GM19468 (cell line): ENCODE data around the gene DISP2.

Source experiments
- ATAC-seq: cut with Tn5 transposase; IDR thresholded peaks from one replicate; pipeline ENCODE4 v1.9.1; 2021; ENCODE audit warnings: mild to moderate bottlenecking, moderate library complexity, moderate number of reproducible peaks; ENCODE audit not compliant: unreplicated experiment; ENCODE audit errors: extremely low read depth

The DISP2 gene

DNA sequence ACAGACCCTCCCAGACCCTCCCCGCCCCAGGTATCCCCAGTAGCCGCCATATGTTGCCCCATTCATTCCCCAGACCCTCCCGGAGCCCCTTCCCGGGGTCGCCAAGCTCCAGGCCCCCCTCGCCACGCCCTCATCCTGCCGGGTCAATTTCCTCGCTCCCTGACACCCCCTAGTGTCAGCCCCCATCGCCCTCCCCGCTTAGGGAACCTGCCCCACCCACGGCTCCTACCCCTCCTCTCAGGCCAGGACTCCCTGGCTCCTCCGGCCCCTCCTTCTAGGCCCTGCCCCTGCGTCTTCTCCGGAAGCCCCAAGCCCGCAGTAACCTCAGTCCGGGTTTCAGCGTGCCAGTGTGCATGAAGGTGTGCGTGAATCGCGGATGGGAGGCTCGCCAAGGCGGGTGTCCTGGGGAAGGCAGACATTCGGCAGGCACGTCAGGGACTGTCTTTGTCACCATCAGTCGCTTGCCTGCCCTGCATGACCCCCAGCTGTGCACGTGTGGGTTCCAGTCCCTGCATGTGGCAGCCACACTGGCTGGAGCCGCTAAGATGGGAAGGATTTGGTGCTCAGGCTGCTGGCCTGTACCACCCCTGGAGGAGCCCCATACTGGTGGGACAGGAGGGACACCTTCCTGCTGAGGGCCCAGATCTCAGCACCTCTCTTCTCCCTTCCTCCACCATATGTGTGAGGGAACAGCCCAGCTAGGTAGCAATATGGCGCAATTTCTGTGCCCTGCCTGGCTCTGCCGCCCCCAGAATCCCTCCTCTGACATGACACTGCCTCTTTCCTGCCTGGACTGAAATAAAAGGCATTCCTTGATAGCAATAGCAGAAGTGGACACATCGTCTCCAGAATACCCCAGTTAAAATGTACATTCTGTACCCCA is 693 bp downstream of the DISP2 start:
- no peak for ATAC-seq

- ATAC-seq, result no peak
Measured at GRCh38 chr15:40360015-40360414, 2.0 kb downstream of the DISP2 start.

DNA sequence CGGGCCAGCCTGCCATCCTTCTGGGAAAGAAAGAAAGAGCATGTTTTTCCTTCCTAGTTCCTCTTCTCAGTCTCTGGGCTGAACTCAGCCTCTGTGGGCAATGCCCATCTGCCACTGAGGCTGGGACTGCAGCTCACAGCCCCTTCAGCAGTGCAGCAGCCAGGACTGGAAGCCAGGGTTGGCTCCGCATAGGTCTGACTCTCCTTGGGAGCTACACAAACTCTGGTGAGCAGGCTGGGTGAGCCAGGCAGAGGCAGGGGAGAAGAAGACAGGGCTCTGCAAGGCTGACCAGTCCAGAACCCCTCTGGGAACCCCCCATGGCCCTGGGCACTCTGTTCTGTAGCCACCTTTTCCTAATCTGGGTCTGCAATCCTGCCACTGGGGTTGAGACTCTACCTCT is 3.6 kb downstream of the DISP2 start:
- ATAC-seq, result no peak

DNA sequence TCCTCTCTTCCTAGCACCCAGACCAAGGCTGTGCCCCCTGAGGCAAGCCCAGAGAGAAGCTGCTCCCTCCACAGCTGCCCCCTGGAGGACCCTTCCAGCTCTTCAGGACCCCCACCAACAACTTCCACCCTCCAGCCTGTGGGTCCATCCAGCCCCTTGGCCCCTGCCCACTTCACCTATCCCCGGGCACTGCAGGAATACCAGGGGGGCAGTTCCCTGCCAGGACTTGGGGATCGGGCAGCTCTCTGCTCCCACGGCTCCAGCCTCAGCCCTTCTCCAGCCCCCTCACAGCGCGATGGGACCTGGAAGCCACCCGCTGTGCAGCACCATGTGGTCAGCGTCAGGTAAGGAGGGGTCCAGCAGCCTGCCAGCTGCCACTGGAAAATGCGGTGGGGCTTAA is 5.6 kb downstream of the DISP2 start:
- no peak for ATAC-seq

GRCh38 chr15:40364251-40364650 is 6.2 kb downstream of the DISP2 start:
- no peak for ATAC-seq

- ATAC-seq, result no peak
Measured at GRCh38 chr15:40365016-40365415, 7.0 kb downstream of the DISP2 start.

DNA sequence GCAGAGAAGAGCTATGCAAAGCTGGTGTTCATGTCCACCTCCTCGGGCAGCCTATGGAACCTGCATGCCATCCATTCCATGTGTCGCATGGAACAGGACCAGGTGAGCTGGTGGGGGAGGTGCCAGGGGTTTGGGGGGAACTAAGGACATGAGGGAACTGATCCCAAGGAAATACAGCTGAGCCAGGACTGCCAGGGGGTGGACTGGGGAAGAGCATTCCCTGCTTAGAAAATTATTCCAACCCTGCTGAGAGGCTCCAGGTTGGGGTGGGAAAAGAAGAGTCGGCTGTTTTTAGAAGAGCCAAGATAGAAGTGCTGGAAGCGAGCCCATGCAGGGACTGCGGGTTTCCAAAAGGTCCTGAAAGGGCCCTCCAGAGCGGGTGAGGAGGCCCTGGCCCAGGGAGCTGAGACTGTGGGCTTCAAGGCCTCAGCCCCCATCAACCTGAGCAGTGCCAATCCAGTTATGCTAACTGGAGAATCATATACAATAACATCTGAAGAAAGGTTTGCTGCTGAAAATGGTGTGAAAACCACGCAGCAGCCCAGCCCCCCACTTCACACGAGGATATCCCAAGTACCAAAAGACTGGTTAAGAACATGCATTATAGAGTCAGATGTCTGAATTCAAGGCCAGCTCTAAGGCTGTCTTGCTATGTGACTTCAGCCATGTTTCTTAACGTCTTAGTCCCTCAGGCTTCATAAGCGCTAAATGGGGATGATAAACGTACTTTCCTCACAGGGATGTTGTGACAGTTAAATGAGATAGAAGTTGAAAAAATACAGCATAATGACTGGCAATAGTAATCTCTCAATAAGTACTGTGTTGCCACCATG is 7.8 kb downstream of the DISP2 start:
- no peak for ATAC-seq

DNA sequence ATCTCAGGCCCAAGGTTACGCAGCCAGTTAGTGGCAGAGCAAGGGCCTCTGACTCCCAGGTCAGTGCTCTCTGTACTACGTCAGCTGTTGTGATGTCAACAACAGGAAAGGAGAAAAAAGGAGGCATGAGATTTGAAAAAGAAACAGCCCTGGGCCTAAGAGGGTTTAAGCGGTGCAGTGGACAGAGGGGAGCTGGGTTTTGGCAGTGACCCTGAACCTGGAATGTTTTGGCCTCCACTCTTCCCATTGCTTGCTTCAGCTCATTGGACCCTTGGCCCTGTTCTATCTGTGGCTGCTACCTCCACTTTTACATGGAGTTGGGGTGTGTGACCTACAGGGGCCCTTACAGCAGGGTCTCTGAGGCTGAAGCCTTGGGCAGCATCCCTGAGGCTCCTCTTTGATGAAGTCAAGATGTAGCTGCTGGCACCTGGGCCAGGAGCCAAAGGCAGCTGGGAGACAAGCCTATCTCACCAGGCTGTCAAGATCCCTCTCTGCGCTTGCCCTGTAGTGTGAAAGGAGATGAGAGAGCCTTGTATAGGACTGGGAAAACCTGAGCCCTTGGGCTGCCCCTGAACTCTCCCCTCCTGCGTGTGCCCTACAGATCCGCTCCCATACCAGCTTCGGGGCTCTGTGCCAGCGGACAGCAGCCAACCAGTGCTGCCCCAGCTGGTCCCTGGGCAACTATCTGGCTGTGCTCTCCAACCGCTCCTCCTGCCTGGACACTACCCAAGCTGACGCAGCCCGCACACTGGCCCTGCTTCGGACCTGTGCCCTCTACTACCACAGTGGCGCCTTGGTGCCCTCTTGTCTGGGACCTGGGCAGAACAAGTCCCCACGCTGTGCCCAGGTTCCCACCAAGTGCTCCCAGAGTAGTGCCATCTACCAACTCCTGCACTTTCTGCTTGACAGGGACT is 8.7 kb downstream of the DISP2 start:
- ATAC-seq, result no peak

DNA sequence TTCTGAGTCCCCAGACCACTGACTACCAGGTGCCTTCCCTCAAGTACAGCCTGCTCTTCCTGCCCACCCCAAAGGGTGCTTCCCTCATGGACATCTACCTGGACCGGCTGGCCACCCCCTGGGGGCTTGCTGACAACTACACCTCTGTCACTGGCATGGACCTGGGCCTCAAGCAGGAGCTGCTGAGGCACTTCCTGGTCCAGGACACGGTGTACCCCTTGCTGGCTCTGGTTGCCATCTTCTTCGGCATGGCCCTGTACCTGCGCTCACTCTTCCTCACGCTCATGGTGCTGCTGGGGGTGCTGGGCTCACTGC is 9.3 kb downstream of the DISP2 start:
- ATAC-seq, result no peak

DNA sequence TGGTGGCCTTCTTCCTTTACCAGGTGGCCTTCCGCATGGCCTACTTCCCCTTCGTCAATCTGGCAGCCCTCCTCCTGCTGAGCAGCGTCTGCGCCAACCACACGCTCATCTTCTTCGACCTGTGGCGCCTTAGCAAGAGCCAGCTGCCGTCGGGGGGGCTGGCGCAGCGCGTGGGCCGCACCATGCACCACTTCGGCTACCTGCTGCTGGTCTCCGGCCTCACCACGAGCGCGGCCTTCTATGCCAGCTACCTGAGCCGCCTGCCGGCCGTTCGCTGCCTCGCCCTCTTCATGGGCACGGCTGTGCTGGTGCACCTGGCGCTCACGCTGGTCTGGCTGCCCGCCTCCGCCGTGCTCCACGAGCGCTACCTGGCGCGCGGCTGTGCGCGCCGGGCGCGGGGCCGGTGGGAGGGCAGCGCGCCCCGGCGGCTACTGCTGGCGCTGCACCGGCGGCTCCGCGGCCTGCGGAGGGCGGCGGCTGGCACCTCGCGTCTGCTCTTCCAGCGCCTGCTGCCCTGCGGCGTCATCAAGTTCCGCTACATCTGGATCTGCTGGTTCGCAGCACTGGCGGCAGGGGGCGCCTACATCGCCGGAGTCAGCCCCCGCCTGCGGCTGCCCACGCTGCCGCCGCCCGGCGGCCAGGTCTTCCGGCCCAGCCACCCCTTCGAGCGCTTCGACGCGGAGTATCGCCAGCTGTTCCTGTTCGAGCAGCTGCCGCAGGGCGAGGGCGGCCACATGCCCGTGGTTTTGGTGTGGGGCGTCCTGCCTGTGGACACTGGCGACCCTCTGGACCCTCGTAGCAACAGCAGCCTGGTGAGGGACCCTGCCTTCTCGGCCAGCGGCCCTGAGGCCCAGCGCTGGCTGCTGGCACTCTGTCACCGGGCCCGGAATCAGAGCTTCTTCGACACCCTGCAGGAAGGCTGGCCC is 9.9 kb downstream of the DISP2 start:
- ATAC-seq, result peak; percentile 86

DNA sequence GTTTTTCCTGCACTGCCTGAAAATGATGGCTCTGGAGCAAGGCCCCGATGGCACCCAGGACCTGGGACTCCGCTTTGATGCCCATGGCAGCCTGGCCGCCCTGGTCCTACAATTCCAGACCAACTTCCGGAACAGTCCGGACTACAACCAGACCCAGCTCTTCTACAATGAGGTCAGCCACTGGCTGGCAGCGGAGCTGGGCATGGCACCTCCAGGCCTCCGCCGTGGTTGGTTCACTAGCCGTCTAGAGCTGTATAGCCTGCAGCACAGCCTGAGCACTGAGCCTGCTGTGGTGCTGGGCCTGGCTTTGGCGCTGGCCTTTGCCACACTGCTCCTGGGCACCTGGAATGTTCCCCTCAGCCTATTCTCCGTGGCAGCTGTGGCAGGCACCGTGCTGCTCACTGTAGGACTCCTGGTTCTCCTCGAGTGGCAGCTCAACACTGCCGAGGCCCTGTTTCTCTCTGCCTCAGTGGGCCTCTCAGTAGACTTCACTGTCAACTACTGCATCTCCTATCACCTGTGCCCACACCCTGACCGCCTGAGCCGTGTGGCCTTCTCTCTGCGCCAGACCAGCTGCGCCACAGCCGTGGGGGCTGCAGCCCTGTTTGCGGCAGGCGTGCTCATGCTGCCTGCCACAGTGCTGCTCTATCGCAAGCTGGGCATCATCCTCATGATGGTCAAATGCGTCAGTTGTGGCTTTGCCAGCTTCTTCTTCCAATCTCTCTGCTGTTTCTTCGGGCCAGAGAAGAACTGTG is 10.9 kb downstream of the DISP2 start:
- no peak for ATAC-seq

DNA sequence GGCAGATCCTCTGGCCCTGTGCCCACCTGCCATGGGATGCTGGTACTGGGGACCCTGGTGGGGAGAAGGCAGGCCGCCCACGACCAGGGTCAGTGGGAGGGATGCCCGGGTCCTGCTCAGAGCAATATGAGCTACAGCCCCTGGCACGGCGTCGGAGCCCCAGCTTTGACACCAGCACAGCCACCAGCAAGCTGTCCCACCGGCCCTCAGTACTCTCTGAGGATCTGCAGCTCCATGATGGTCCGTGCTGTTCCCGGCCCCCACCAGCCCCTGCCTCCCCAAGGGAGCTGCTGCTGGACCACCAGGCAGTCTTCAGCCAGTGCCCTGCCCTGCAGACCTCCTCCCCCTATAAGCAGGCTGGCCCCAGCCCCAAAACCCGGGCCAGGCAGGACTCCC is 11.5 kb downstream of the DISP2 start:
- no peak for ATAC-seq

DNA sequence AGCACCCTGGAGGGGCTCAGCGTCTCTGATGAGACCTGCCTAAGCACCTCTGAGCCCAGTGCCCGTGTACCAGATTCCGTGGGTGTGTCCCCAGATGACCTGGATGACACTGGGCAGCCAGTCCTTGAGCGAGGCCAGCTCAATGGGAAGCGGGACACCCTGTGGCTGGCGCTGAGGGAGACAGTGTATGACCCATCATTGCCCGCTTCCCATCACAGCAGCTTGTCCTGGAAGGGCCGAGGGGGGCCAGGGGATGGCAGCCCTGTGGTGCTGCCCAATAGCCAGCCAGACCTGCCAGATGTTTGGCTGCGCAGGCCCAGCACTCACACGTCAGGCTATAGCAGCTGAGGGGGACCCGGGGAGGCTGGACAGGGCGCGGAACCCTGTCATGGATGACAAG is 12.0 kb downstream of the DISP2 start:
- ATAC-seq, result no peak

- no peak for ATAC-seq
Measured at GRCh38 chr15:40372981-40373380, 15.0 kb downstream of the DISP2 start.

DNA sequence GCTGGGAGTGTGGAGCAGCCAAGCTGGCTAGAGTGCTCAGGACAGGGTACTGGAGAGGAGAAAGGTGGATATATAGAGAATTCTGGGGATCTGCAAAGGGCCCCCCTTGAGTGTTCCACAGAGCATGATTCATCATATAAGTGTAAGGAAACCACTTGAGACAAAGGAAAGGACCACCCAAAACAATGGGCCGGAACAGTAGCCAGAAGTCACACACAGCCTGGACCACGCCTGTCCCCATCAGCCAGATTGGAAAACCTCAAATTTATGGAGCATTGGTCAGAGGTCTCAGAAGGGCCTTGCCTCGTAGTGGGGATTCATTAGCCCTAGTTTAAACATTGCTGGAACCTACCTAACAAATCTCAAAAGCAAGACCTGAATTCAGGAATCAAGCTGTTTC is 19.6 kb downstream of the DISP2 start:
- ATAC-seq, result no peak

- ATAC-seq, result no peak
Measured at GRCh38 chr15:40379374-40379773, 21.4 kb downstream of the DISP2 start.

DNA sequence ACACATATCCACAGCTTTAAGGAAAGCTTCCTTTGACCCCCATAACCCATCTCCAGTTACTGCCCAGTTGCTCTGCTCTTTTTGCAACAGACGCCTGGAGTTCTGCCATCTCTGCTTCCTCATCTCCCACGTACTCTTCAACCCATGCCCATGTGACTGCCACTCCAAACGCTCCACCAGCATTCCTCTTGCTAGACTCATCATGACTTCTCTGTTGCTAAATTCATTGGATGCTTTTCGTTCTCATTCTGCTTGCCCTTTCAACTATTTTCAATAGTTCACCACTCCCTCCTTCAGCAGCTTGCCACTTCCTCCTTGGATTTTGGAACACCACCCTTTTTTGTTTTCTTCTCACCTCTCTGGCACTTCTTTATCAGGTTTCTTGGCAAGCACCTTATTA is 21.8 kb downstream of the DISP2 start:
- ATAC-seq, result no peak

GRCh38 chr15:40380636-40381035 is 22.6 kb downstream of the DISP2 start:
- ATAC-seq, result no peak
